Astrocyte (in vitro differentiated cells and primary cell): ENCODE measurements around the gene CD27. TPM values are rescaled to one million over a fixed set of nuclear protein-coding genes. Genes with fewer than 3 reads are reported as not detected.
A peak's percentile ranks its signal among the peaks of the same experiment; 100 is the strongest.
"Not testable (repeated sequence)": the region's sequence is repeated elsewhere in the genome, so short reads cannot be mapped to it uniquely, and the experiment has no call there.

Source experiments
- DNase-seq: peaks from one replicate; pipeline ENCODE4 v3.0.0-alpha.2; 2010; ENCODE audit warnings: low read depth
- FAIRE-seq: peaks from 2 replicates; lab custom pipeline; 2011; peaks lifted over from hg19 to GRCh38; lab: Jason Lieb, UNC
- H2AFZ ChIP-seq: 2 replicates; pipeline ENCODE4 v1.6.0; 2012; ENCODE audit warnings: low read depth, low read length, inconsistent platforms
- H3K27ac ChIP-seq: 2 replicates; pipeline ENCODE4 v1.5.1; 2011; ENCODE audit warnings: low read depth, low read length, inconsistent platforms
- H3K27me3 ChIP-seq: 2 replicates; pipeline ENCODE4 v1.6.0; 2011; ENCODE audit warnings: low read length, inconsistent platforms; ENCODE audit not compliant: insufficient read depth
- H3K36me3 ChIP-seq: 2 replicates; pipeline ENCODE4 v1.5.1; 2011; ENCODE audit warnings: low read length, inconsistent platforms; ENCODE audit not compliant: insufficient read depth
- H3K4me1 ChIP-seq: 2 replicates; pipeline ENCODE4 v1.5.1; 2011; ENCODE audit warnings: low read length, inconsistent platforms; ENCODE audit not compliant: insufficient read depth
- H3K4me2 ChIP-seq: 2 replicates; pipeline ENCODE4 v1.6.0; 2012; ENCODE audit warnings: low read length, inconsistent platforms
- H3K4me3 ChIP-seq: 2 replicates; pipeline ENCODE4 v1.5.1; 2011; ENCODE audit warnings: low read depth, mild to moderate bottlenecking, low read length, inconsistent platforms; ENCODE audit not compliant: insufficient read depth
- H3K79me2 ChIP-seq: 2 replicates; pipeline ENCODE4 v1.6.0; 2012; ENCODE audit warnings: mild to moderate bottlenecking, low read length, inconsistent platforms; ENCODE audit not compliant: insufficient read depth
- H3K9ac ChIP-seq: 2 replicates; pipeline ENCODE4 v1.6.0; 2012; ENCODE audit warnings: mild to moderate bottlenecking, low read length, inconsistent platforms
- H3K9me3 ChIP-seq: 2 replicates; pipeline ENCODE4 v1.5.1; 2012; ENCODE audit warnings: low read depth, mild to moderate bottlenecking, low read length, inconsistent platforms; ENCODE audit not compliant: insufficient read depth
- H4K20me1 ChIP-seq: 2 replicates; pipeline ENCODE4 v1.6.0; 2012; ENCODE audit warnings: low read length, inconsistent platforms; ENCODE audit not compliant: insufficient read depth
- H3K27ac Mint-ChIP-seq: one replicate; pipeline ENCODE4 v1.8.0; 2021; ENCODE audit warnings: mild to moderate bottlenecking, mixed read lengths; ENCODE audit not compliant: unreplicated experiment
- H3K27me3 Mint-ChIP-seq: one replicate; pipeline ENCODE4 v1.8.0; 2021; ENCODE audit warnings: low read depth, mixed read lengths; ENCODE audit not compliant: unreplicated experiment
- H3K36me3 Mint-ChIP-seq: one replicate; pipeline ENCODE4 v1.8.0; 2021; ENCODE audit warnings: low read depth, mixed read lengths; ENCODE audit not compliant: unreplicated experiment
- H3K4me1 Mint-ChIP-seq: one replicate; pipeline ENCODE4 v1.8.0; 2021; ENCODE audit warnings: low read depth, mixed read lengths; ENCODE audit not compliant: unreplicated experiment
- H3K4me3 Mint-ChIP-seq: one replicate; pipeline ENCODE4 v1.8.0; 2021; ENCODE audit warnings: mild to moderate bottlenecking, moderate library complexity, mixed read lengths; ENCODE audit not compliant: unreplicated experiment
- H3K9me3 Mint-ChIP-seq: one replicate; pipeline ENCODE4 v1.8.0; 2021; ENCODE audit warnings: mild to moderate bottlenecking, mixed read lengths; ENCODE audit not compliant: unreplicated experiment
- CTCF ChIP-seq: IDR thresholded peaks from 2 replicates; pipeline ENCODE4 v1.5.1; 2011; ENCODE audit warnings: low read depth, mild to moderate bottlenecking, inconsistent platforms, low read length, moderate library complexity; ENCODE audit not compliant: insufficient read depth
- EZH2 ChIP-seq: IDR thresholded peaks from 2 replicates; pipeline ENCODE4 v1.6.1; 2012; ENCODE audit warnings: mild to moderate bottlenecking, low read length, inconsistent platforms; ENCODE audit not compliant: insufficient read depth
- total RNA-seq: library from RNA; stranded (reverse); gene quantifications from 2 replicates; pipeline ENCODE4 v1.2.1, GENCODE V29; 2021

CD27 gene
- total RNA-seq, 1 donor from 2014 or later: not detected

- no peaks in the 10 kb centered on the region for H3K36me3 ChIP-seq
- H3K4me3 ChIP-seq: no peak overlapping the region
- H4K20me1 ChIP-seq: no peaks in the 10 kb centered on the region
- peaks cover 5% of the 10 kb centered on the region for H3K36me3 Mint-ChIP-seq
- no peaks in the 10 kb centered on the region for H3K4me1 ChIP-seq
- peak overlapping the region; percentile 47 for H3K4me3 Mint-ChIP-seq
- H3K9me3 Mint-ChIP-seq: peaks cover 8% of the 10 kb centered on the region
- no peaks in the 10 kb centered on the region for H3K79me2 ChIP-seq
- peak overlapping the region; percentile 36 for H3K27ac ChIP-seq
- no peak for TF ChIP-seq EZH2
- peaks cover 2% of the 10 kb centered on the region for H3K27me3 ChIP-seq
- no peak overlapping the region for H3K4me2 ChIP-seq
- peak; percentile 89 for DNase-seq
- no peak for FAIRE-seq
- peaks cover 24% of the 10 kb centered on the region for H3K4me1 Mint-ChIP-seq
- H2AFZ ChIP-seq: no peak overlapping the region
- H3K27ac Mint-ChIP-seq: peak overlapping the region; percentile 89
- H3K9me3 ChIP-seq: no peaks in the 10 kb centered on the region
- H3K9ac ChIP-seq: no peak overlapping the region
- H3K27me3 Mint-ChIP-seq: peaks cover 7% of the 10 kb centered on the region
These were observed 31.7 kb downstream of the CD27 start for GRCh38 chr12:6476489-6476888.

GRCh38 chr12:6477601-6478377, 33.0 kb downstream of the CD27 start:
- not testable (repeated sequence) for H2AFZ ChIP-seq, H3K27ac Mint-ChIP-seq, H3K36me3 Mint-ChIP-seq, H3K9me3 ChIP-seq, DNase-seq, H3K9ac ChIP-seq, H3K79me2 ChIP-seq, H3K27me3 ChIP-seq, H3K27me3 Mint-ChIP-seq, H3K36me3 ChIP-seq, H3K4me1 ChIP-seq, H3K9me3 Mint-ChIP-seq, FAIRE-seq, H3K27ac ChIP-seq, H4K20me1 ChIP-seq, H3K4me2 ChIP-seq, H3K4me3 ChIP-seq
- Mint-ChIP-seq H3K4me3 (peak overlapping the region; percentile 9), H3K4me1 (peaks cover 24% of the 10 kb centered on the region)

GRCh38 chr12:6478416-6478815, 33.7 kb downstream of the CD27 start:
- Histone ChIP-seq H3K27me3 (peaks cover 2% of the 10 kb centered on the region), H2AFZ (no peak overlapping the region), H4K20me1 (no peaks in the 10 kb centered on the region), H3K4me2 (no peak overlapping the region), H3K9me3 (no peaks in the 10 kb centered on the region), H3K4me3 (no peak overlapping the region), H3K27ac (no peak overlapping the region), H3K36me3 (no peaks in the 10 kb centered on the region), H3K4me1 (no peaks in the 10 kb centered on the region), H3K79me2 (no peaks in the 10 kb centered on the region), H3K9ac (no peak overlapping the region)
- H3K27me3 Mint-ChIP-seq: peaks cover 7% of the 10 kb centered on the region
- H3K9me3 Mint-ChIP-seq: peaks cover 8% of the 10 kb centered on the region
- peaks cover 5% of the 10 kb centered on the region for H3K36me3 Mint-ChIP-seq
- H3K4me3 Mint-ChIP-seq: no peak overlapping the region
- peaks cover 24% of the 10 kb centered on the region for H3K4me1 Mint-ChIP-seq
- FAIRE-seq (no peak), DNase-seq (no peak)
- H3K27ac Mint-ChIP-seq: no peak overlapping the region
- no peak for TF ChIP-seq CTCF
- no peak for TF ChIP-seq EZH2
